Neural cell (in vitro differentiated cells): ENCODE results near the gene ARHGEF11. TPM values are rescaled to one million over a fixed set of nuclear protein-coding genes. Genes with fewer than 3 reads are reported as not detected.

Experiments used
- H2AFZ ChIP-seq: fragments of 200-600, 300-800 bp; sonication (generic), shearing (Covaris generic); 2 replicates; pipeline ENCODE4 v1.6.0; 2014; ENCODE audit warnings: low read depth, mild to moderate bottlenecking, antibody characterized with exemption, low read length, moderate library complexity
- H3F3A ChIP-seq: fragments of 200-600 bp; shearing (Covaris generic); 2 replicates; pipeline ENCODE4 v1.6.1; 2016; ENCODE audit warnings: mild to moderate bottlenecking, moderate library complexity, mixed read lengths, antibody characterized with exemption, low read length; ENCODE audit not compliant: insufficient read depth, poor library complexity, severe bottlenecking
- H3K27ac ChIP-seq: fragments of 200-600, 300-800 bp; sonication (generic), shearing (Covaris generic); 2 replicates; pipeline ENCODE4 v1.5.1; 2014; ENCODE audit warnings: mild to moderate bottlenecking, low read length, moderate library complexity
- H3K27me3 ChIP-seq: fragments of 300-800, 200-600 bp; sonication (generic), shearing (Covaris generic); 2 replicates; pipeline ENCODE4 v1.6.0; 2014; ENCODE audit warnings: mild to moderate bottlenecking, low read depth, low read length, moderate library complexity; ENCODE audit not compliant: insufficient read depth
- H3K36me3 ChIP-seq: fragments of 300-800, 200-600 bp; sonication (generic), shearing (Covaris generic); 2 replicates; pipeline ENCODE4 v1.5.1; 2014; ENCODE audit warnings: mild to moderate bottlenecking, antibody characterized with exemption, low read length, moderate library complexity; ENCODE audit not compliant: insufficient read depth
- H3K4me2 ChIP-seq: fragments of 300-800, 200-600 bp; sonication (generic), shearing (Covaris generic); 2 replicates; pipeline ENCODE4 v1.6.0; 2014; ENCODE audit warnings: mild to moderate bottlenecking, low read length
- H3K4me3 ChIP-seq: fragments of 300-800, 200-600 bp; sonication (generic), shearing (Covaris generic); 2 replicates; pipeline ENCODE4 v1.5.1; 2014; ENCODE audit warnings: mild to moderate bottlenecking, low read length, moderate library complexity
- H3K79me2 ChIP-seq: fragments of 200-600 bp; shearing (Covaris generic); replicated peaks from 2 replicates; pipeline ENCODE4 v1.6.0; 2014; ENCODE audit warnings: mild to moderate bottlenecking, low read length, moderate library complexity; ENCODE audit not compliant: insufficient read depth
- H3K9ac ChIP-seq: fragments of 300-800, 200-600 bp; sonication (generic), shearing (Covaris generic); 2 replicates; pipeline ENCODE4 v1.6.1; 2016; ENCODE audit warnings: mild to moderate bottlenecking, low read length, mixed read lengths
- H3K9me2 ChIP-seq: fragments of 200-600 bp; shearing (Covaris generic); 2 replicates; pipeline ENCODE4 v1.6.1; 2016; ENCODE audit warnings: mild to moderate bottlenecking, low read length, mixed read lengths; ENCODE audit not compliant: insufficient read depth
- H3K9me3 ChIP-seq: fragments of 200-600, 300-800 bp; sonication (generic), shearing (Covaris generic); 2 replicates; pipeline ENCODE4 v1.6.1; 2016; ENCODE audit warnings: mild to moderate bottlenecking, mixed run types, low read length, moderate library complexity, mixed read lengths
- H4K20me1 ChIP-seq: fragments of 200-600 bp; shearing (Covaris generic); 2 replicates; pipeline ENCODE4 v1.6.1; 2016; ENCODE audit warnings: mild to moderate bottlenecking, mixed run types; ENCODE audit not compliant: insufficient read depth
- EP300 ChIP-seq: fragments of 450-650 bp; conservative IDR thresholded peaks from 2 replicates; pipeline ENCODE4 v1.6.1; 2014; ENCODE audit warnings: antibody characterized with exemption, mild to moderate bottlenecking, moderate library complexity; ENCODE audit not compliant: poor library complexity, severe bottlenecking
- EZH2 ChIP-seq: fragments of 200-600, 300-800 bp; shearing (Covaris generic), sonication (generic); IDR thresholded peaks from 2 replicates; pipeline ENCODE4 v1.6.1; 2014; ENCODE audit warnings: antibody characterized with exemption, low read length, borderline replicate concordance, mild to moderate bottlenecking; ENCODE audit not compliant: insufficient read depth, poor library complexity, severe bottlenecking
- MXI1 ChIP-seq: fragments of 450-650 bp; conservative IDR thresholded peaks from 2 replicates; pipeline ENCODE4 v1.6.1; 2014; ENCODE audit warnings: antibody characterized with exemption, mild to moderate bottlenecking; ENCODE audit not compliant: poor library complexity, severe bottlenecking
- POLR2AphosphoS5 ChIP-seq: IDR thresholded peaks from 2 replicates; pipeline ENCODE4 v1.6.1; 2012
- RAD21 ChIP-seq: fragments of 450-650 bp; conservative IDR thresholded peaks from 2 replicates; pipeline ENCODE4 v1.6.1; 2014; ENCODE audit warnings: antibody characterized with exemption, mild to moderate bottlenecking, moderate library complexity
- REST ChIP-seq: IDR thresholded peaks from 2 replicates; pipeline ENCODE4 v1.6.1; 2012; ENCODE audit warnings: borderline replicate concordance
- SMC3 ChIP-seq: fragments of 450-650 bp; conservative IDR thresholded peaks from 2 replicates; pipeline ENCODE4 v1.6.1; 2014; ENCODE audit warnings: antibody characterized with exemption, mild to moderate bottlenecking, moderate library complexity; ENCODE audit not compliant: poor library complexity
- TAF1 ChIP-seq: IDR thresholded peaks from 2 replicates; pipeline ENCODE4 v1.6.1; 2012; ENCODE audit warnings: low read depth
- polyA plus RNA-seq: library from polyadenylated mRNA; depleted of rRNA; stranded (reverse); fragments of >200 nt; gene quantifications from 2 replicates; pipeline ENCODE4 v1.2.3, GENCODE V29; 2014
- TF ChIP-seq, protein P1 (sequence below): fragments of 450-650 bp; IDR thresholded peaks from 2 replicates; pipeline ENCODE4 v1.5.1; 2014; ENCODE audit warnings: antibody characterized with exemption, mild to moderate bottlenecking, moderate library complexity; ENCODE audit not compliant: poor library complexity, severe bottlenecking

Gene ARHGEF11
- polyA plus RNA-seq, 1 donor from 2014 or later = 33.2 TPM

DNA sequence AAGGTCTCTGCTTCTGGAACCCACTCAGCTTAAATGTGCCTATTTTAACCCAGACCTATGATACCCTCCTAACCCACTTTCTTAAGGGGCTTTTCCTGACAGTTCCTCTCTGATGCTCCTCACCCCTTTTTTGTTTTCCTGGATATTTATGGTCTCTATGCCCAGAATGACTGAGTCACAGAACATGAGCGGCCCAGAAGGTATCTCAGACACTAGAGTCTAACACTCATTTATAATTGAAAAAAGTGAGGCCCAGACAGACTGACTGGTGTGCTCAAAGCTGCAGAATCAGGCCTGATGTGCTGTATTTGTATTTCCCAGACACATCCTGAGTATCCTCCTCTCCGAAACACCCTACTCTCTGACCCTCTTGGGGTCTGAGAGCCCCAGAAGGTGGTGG lies 81.1 kb downstream of the ARHGEF11 start:
- no peak overlapping the region for H3K4me2 ChIP-seq
- no peak overlapping the region for H3K9ac ChIP-seq
- no peaks in the 10 kb centered on the region for H3F3A ChIP-seq
- H3K27me3 ChIP-seq = no peaks in the 10 kb centered on the region
- H3K36me3 ChIP-seq = no peaks in the 10 kb centered on the region
- H3K4me3 ChIP-seq = no peak overlapping the region
- H3K9me2 ChIP-seq = no peaks in the 10 kb centered on the region
- H3K79me2 ChIP-seq = no peaks in the 10 kb centered on the region
- no peaks in the 10 kb centered on the region for H3K9me3 ChIP-seq
- H2AFZ ChIP-seq = no peak overlapping the region
- H4K20me1 ChIP-seq = no peaks in the 10 kb centered on the region
- TF ChIP-seq SMC3 (no peak), EP300 (no peak)
- TF ChIP-seq, protein P1, sequence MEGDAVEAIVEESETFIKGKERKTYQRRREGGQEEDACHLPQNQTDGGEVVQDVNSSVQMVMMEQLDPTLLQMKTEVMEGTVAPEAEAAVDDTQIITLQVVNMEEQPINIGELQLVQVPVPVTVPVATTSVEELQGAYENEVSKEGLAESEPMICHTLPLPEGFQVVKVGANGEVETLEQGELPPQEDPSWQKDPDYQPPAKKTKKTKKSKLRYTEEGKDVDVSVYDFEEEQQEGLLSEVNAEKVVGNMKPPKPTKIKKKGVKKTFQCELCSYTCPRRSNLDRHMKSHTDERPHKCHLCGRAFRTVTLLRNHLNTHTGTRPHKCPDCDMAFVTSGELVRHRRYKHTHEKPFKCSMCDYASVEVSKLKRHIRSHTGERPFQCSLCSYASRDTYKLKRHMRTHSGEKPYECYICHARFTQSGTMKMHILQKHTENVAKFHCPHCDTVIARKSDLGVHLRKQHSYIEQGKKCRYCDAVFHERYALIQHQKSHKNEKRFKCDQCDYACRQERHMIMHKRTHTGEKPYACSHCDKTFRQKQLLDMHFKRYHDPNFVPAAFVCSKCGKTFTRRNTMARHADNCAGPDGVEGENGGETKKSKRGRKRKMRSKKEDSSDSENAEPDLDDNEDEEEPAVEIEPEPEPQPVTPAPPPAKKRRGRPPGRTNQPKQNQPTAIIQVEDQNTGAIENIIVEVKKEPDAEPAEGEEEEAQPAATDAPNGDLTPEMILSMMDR = no peak
- no peak overlapping the region for H3K27ac ChIP-seq

- Histone ChIP-seq H3K9me3 (no peaks in the 10 kb centered on the region), H3F3A (no peaks in the 10 kb centered on the region), H3K4me3 (no peak overlapping the region), H3K9me2 (no peaks in the 10 kb centered on the region), H3K27ac (no peak overlapping the region), H2AFZ (no peak overlapping the region), H3K27me3 (no peaks in the 10 kb centered on the region), H3K4me2 (no peak overlapping the region), H4K20me1 (no peaks in the 10 kb centered on the region), H3K79me2 (no peaks in the 10 kb centered on the region), H3K9ac (no peak overlapping the region), H3K36me3 (no peaks in the 10 kb centered on the region)
- TF ChIP-seq POLR2AphosphoS5 (no peak), RAD21 (no peak), MXI1 (no peak), REST (no peak), SMC3 (no peak), EP300 (no peak), TAF1 (no peak), EZH2 (no peak)
- TF ChIP-seq, protein P1 = no peak
Measured at GRCh38 chr1:156963621-156964020, 81.9 kb downstream of the ARHGEF11 start.
